GM21717 (cell line): ENCODE results near the gene CLDN24.
"Not testable (repeated sequence)": the region's sequence is repeated elsewhere in the genome, so short reads cannot be mapped to it uniquely, and the experiment has no call there.

Experiments
- ATAC-seq: cut with Tn5 transposase; IDR thresholded peaks from one replicate; pipeline ENCODE4 v1.9.1; 2021; ENCODE audit warnings: mild to moderate bottlenecking, moderate library complexity; ENCODE audit not compliant: unreplicated experiment

Gene CLDN24

DNA sequence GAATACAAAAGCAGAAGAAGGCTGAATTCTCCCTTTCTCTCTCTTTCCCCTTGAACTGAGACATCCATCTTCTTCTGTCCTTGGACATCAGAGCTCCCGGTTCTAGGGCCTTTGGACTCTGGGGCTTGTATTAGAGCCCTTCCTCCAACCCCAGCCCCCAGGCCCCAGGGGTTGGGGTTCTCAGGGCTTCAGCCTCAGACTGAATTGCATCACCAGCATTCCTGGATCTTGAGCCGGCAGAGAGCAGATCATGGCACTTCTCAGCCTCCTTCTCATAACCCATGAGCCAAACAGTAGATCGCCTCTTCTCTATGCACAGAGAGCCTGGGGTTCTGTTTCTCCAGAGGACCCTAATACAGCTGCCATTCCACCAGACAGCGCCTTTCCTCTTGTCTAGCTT lies 25.3 kb upstream of the CLDN24 start:
- ATAC-seq = no peak

DNA sequence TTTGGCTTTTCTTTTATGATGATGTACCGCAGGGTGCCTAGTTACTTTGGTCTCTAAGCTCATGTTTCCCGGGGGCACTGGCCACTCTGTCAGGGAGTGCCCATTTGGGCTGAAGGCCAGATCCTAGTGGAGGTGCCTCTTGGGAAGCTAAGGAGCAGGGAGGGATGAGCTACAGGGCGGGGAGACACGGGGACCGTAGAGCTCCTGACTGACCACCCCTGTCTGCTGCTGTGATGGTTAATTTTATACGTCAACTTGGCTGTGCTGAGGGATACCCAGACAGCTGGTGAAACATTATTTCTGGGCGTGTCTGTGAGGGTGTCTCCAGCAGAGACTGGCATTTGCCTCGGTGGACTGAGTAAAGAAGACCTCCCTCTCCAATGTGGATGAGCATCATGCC lies 24.9 kb upstream of the CLDN24 start:
- ATAC-seq = no peak

DNA sequence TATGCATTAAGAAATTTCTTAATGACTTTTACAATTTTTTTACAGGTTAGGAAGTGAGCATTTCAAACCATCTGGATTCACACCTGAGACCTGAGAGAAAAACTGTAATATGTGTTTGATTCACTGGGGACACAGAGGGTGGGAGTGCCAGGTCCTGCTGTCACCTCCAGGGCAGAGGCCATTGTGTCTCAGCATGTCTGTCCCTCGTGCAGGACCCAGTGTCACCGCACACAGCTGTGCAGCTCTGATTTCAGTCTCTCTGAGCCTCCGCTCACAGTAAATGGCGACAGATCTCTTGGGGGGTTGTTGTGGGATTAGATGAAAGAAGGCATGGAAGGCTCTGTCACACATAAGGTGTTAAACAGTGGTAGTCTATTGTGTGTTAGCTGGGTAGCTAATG lies 23.0 kb upstream of the CLDN24 start:
- ATAC-seq = no peak

DNA sequence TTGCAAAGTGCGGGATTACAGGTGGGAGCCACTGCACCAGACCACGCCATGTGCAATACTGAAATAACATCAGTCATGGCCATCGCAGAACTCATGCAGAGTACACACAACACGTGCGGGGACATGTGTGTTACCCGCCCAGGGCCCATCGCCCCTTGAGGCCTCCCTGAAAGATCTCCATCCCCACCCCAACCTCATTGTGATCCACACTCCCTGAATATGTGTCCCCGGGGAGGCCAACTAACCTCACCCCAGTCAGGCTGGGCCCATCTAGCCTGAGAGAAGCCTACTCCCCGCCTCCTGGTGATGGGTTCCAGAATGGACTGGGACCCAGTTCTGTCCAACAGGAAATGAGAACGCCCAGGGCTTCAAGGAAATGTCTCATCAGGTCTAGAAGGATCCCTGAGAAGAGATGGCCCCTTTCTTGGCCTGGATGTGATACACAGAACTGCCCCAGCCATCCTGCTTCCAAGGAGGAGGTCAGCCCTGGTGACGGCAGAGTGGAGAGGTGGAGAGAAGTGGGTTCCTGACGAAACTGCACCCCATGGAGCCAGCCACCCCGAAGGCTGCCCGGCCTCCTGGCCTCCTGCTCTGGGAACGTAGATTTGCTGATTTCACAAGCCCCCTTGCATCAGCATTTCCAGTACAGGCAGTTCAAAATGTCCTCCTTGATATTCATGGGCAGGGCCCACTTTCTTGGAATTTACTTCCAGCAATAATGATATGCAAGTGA lies 22.5 kb upstream of the CLDN24 start:
- ATAC-seq = no peak

- no peak for ATAC-seq
These were observed 21.5 kb upstream of the CLDN24 start for GRCh38 chr4:183343730-183344129.

- no peak for ATAC-seq
These were observed 20.6 kb upstream of the CLDN24 start for GRCh38 chr4:183342541-183343533.

GRCh38 chr4:183337833-183338232 lies 15.6 kb upstream of the CLDN24 start:
- no peak for ATAC-seq

DNA sequence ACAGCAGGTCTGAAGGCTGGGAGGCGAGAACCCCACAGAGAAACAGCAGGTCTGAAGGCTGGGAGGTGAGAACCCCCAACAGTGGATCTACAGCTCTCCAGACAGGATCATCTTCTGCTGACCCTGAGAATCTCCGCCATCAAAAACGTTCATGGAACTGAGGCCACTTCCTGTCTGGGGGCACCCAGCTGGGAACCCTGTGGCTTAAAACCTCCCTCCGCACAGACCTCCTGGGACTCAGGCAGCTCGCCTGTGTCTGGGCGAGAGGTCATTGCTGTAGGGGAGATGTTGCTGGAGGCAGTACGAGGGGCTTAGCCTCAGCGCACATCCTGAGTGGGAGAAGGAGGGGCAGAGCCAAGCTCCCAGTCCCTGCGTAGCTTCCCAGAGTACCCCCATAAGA lies 15.1 kb upstream of the CLDN24 start:
- no peak for ATAC-seq

GRCh38 chr4:183335369-183335940 lies 13.2 kb upstream of the CLDN24 start:
- no peak for ATAC-seq

DNA sequence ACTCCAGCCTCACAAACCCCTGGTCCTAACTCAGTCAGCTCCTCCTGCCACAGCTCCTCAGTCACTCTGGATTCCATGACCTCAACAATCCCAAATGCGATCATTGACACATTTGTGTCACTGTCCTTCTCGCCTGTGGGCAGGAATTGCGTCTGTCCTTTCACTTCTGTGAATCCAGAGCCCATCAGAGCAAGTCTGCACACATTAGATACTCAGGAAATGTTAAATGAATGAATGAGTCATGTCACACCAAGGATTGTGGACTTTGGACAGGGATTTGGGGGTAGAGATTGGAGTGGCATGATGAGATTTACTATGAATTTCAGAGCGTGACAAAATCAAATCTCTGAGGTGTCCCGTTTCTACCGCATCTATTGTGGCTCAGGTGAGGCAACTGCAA lies 11.8 kb upstream of the CLDN24 start:
- ATAC-seq = no peak

DNA sequence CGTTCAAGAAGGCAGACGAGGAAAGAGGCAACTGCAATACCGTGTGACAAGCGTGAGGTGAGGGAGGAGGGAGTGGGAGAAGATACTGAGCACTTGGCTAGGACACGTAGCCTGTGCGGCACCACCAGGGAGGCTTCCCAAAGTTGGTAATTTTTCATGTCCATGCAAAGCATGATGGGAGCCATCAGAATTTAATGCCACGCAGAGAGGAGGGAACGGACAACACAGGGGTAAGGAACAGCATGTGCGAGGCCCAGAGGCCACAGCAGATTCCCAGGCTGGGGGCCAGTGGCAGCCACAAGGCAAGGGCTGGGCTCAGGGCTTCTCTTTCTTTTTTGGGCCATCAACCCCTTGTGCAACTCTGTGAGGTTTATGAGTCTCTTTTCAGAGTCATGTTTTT lies 11.0 kb upstream of the CLDN24 start:
- no peak for ATAC-seq

DNA sequence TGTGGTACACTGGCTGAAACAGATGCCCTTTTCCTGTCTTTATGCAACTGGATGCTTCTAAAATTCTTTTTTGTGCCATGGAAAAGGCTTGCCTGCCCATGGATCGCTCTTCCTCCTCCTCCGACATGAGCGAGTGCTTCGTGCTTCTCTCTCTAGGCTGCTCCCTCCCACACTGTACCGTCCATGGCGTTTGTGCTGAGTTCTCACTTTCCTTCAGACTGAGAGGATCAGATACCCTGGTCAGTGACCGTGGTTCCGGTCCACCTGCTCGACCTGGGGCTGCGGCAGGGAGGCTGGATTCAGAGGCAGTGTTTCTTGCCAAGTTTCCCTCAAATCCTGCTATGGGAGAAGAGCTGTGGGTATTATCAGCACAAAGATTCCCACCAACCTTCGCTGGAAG lies 10.2 kb upstream of the CLDN24 start:
- ATAC-seq = no peak

DNA sequence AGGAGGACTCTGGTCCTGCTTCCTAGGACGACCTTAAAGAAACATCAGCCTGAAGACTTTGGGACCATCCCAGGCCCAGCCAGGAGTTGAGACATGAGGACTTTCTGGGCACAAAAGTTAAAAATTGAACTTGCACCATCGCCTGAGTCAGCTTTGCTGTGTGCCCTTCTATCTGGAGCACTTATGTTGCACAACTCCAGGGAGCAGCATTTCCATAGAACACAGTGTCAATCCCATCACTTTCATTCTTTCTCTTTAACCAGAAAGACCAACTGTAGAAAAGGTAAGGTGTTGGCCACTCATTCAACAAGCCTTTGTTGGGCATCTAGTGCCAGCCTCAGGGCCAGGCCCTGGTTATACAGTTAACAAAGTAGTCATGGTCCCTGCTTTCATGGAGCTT lies 8.6 kb upstream of the CLDN24 start:
- ATAC-seq = no peak

- ATAC-seq = no peak
These were observed 7.9 kb upstream of the CLDN24 start for GRCh38 chr4:183329954-183330742.

GRCh38 chr4:183329244-183329643 lies 7.0 kb upstream of the CLDN24 start:
- ATAC-seq = no peak

- ATAC-seq = no peak
These were observed 6.6 kb upstream of the CLDN24 start for GRCh38 chr4:183328832-183329231.

DNA sequence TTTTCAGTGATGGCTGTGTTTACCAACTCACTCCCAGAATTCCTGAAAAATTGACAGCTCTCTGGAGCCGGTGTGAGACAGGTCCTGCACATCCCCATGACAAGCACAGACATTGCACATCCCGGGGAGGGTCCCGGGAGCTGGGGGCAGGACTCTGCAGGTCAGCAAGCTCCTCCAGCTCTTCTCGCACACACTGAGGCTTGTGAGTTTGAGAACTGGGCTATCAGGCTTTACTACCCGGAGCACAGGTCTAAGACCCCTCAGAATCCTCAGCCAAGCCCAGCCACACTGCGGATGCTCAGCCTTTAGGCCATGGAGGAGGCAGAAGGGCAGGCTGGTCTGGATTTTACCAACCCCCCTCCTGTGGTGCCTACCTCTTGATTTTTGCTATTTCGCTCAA lies 5.6 kb upstream of the CLDN24 start:
- ATAC-seq = no peak

GRCh38 chr4:183326853-183327252 lies 4.6 kb upstream of the CLDN24 start:
- no peak for ATAC-seq

GRCh38 chr4:183326387-183326786 lies 4.2 kb upstream of the CLDN24 start:
- ATAC-seq = not testable (repeated sequence)

- no peak for ATAC-seq
These were observed 2.4 kb upstream of the CLDN24 start for GRCh38 chr4:183324619-183325018.

DNA sequence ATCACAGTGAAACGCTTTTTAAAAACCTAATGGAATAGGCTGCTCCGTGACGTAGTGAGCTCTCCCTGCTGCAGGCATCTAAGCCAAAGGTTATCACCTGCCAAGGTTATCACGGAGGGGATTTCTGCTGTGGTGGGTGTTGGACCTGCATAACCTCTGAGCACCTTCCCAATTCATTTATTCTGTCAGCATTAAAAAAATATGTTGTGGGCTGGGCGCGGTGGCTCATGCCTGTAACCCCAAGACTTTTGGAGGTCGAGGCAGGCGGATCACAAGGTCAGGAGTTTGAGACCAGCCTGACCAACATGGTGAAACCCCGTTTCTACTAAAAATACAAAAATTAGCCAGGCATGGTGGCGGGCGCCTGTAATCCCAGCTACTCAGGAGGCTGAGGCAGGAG lies 1.8 kb upstream of the CLDN24 start:
- not testable (repeated sequence) for ATAC-seq
